ENCODE measurements around the gene YTHDF2. TPM values are rescaled to one million over a fixed set of nuclear protein-coding genes. Genes with fewer than 3 reads are reported as not detected.

Gene YTHDF2
- total RNA-seq, 1 donor from 2014 or later = 80.0 TPM

DNA sequence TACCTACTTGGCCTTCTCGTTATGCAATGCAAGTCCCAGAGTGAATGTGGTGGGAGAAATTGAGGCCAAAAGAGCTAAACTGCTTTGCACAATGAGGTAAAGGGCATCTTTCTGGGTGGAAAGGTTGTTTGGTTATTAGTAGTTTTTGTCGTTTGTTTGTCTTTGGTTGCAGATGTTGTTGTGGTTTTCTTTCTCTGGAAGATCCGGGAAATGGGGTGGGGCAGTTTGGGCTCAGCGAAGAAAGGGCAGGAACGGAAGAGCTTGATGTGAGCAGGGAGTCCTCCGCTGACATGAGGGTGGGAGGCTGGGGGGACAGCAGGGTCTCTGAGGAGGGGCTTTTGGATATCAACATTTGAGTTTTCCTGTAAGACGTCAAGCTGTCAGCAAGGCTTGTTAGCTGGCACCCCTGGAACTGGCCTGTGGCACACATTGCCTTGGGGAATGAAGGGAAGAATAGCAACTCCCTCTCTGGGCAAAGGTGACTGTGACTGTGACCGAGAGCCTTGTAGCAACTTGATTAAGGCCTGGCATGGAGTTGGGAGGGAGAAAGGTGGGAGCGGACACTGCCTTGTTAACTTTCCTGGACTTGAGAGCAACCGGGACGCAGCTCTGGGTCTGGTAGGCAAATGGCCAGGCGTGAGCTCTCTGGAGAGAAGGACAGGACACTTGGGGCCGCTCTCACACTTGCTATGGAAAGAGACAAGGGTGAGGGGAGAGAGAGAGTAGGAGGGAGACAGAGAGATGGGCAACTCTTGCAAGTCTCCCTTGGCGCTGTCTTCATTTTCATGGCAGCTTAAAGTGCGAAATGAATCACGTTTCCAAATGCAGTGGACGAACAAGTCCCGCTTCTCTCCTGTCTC lies 59.8 kb downstream of the YTHDF2 start:
- DNase-seq (ENCODE audit: extremely low read depth, low read depth, low spot score) = no peak

DNA sequence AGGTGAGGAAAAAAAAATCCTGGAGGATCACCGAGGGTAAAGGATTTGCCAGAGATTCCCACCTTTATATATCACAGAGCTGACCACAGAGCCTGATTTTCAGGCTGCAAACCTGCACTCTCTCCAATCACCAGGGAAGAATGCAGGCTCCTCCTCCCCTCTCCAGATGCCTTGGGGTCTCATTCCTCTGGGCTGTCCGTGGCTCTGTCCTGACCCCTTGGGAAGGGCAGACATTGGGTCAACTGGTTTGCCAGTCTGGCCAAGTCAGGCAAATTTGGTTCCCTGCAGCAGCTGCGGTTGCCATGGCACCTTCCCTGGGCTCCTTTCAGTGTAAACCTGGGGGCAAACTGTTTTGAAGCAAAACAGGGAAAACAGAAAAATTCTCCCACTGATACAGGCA lies 63.6 kb downstream of the YTHDF2 start:
- no peak for DNase-seq (ENCODE audit: extremely low read depth, low read depth, low spot score)

DNA sequence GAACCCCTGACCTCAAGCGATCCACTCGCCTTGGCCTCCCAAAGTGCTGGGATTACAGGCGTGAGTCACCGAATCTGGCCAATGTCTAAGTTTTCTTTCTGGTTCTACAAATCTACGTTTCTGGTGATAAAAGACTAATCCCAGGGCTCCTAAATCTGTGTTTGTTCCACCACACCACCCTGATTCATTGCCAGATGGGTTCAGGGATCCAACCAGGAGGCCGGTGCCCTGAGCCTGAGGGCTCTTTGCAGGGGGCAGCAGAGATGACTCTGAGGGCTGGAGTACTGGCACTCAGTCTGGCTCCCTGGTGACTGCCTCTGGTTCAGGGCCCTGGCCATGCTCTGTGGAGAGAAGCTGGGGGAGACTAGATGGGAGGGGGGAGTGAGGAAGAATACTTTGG lies 64.7 kb downstream of the YTHDF2 start:
- DNase-seq (ENCODE audit: extremely low read depth, low read depth, low spot score) = no peak

DNA sequence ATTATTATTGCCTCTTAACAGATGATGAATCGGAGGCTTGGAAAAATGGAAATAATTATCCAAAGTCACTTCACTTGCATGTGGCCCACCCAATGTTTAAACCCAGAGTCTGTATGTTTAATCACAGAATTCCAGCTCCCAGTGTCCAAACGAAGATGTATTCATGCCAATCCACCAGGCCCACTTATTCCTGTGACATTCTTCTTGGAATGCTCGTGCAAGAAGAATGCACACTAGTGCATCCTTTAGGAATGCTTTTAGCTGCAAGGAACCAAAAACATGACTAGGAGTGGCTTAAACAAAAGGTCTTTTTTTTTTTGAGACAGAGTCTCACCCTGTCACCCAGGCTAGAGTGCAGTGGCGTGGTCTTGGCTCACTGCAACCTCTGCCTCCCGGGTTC lies 66.3 kb downstream of the YTHDF2 start:
- DNase-seq (ENCODE audit: extremely low read depth, low read depth, low spot score) = no peak

DNA sequence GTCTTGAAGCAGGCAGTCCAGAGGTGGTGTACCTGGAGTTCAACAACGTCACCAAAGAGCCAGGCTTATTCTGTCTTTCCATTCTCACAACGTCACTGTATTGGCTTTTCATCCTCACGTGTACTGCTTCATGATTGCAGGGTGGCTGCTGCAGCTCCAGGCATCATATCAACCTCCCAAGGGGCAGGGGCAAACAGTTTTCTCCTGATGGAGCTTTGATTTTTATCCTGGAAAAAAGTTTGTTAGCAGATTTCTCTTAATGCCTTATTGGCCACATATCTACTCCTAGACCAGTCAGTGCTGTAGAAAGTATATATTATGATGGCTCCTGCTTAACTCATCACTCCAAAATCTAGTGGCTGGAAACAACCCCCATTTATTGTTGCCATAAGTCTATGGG lies 66.9 kb downstream of the YTHDF2 start:
- DNase-seq (ENCODE audit: extremely low read depth, low read depth, low spot score) = no peak

DNA sequence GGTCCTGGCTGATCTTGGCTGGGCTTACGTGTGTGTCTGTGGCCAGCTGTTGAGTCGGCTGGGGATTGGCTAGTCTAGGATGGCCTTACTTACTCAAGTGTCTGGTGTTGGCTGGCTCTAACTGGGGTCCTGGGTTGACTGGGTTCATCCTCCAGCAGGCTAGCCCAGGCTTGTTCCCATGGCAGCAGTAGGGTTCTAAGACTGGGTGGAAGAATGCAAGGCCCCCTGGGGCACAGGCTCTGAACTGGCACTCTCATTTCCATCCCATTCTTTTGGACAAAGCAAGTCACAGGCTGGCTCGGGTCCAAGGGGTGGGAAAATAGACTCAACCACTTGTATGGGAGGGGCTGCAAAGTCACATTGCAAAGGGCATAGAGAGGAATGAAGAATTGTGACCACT lies 67.3 kb downstream of the YTHDF2 start:
- no peak for DNase-seq (ENCODE audit: extremely low read depth, low read depth, low spot score)

DNA sequence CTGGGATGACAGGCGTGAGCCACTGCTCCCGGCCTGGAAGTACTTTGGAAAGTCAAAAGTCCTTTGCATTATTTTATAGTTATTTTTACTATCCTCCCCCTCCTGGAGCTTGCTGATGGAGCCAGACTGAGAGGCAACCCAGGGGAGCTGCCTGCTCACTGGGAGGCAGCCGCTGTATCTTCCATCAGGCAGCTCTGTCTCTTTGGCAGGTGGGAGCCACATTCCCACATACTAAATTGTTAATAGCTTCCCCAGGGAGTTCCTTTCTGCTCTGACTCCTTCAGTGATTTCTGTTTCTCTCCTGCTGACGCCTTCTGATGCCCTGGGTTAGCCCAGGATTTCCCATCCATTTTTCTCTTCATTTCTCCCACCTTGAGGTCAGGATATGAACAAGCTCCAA lies 70.3 kb downstream of the YTHDF2 start:
- no peak for DNase-seq (ENCODE audit: extremely low read depth, low read depth, low spot score)

DNA sequence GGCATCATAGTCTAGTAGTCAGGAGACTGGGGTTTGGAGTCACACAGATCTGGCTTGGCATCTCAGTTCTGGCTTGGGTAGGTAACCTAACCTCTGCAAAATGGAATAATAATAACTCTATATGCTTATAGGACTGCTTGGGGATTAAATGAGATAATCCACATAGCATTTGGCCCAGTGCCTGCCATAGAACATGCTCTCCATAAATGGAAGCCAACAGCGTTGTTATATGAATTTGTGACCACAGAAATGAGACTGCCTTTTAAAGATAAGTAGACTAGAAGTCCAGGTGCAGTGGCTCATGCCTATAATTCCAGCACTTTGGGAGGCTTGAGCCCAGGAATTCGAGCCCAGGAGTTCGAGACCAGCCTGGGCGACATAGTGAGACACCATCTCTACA lies 71.2 kb downstream of the YTHDF2 start:
- no peak for DNase-seq (ENCODE audit: extremely low read depth, low read depth, low spot score)

DNA sequence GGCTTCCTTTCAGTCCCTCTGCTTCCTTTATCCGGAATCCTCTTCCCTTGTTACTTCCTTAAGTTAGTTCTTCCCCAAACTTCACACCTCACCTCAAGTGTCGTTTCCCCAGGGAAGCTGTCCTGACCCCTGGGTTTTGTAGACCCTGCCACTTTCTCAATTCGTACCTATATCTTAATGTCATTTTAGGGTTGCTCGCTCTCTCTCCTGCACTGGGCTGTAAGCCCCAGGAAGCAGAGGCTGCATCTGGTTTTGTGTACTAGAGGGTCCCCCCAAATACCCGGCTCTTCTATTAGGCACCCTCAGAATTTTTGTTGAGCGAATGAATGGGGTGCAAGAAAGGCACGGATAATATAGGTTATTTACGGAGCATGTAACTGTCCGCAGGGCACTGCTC lies 74.6 kb downstream of the YTHDF2 start:
- DNase-seq (ENCODE audit: extremely low read depth, low read depth, low spot score) = no peak

DNA sequence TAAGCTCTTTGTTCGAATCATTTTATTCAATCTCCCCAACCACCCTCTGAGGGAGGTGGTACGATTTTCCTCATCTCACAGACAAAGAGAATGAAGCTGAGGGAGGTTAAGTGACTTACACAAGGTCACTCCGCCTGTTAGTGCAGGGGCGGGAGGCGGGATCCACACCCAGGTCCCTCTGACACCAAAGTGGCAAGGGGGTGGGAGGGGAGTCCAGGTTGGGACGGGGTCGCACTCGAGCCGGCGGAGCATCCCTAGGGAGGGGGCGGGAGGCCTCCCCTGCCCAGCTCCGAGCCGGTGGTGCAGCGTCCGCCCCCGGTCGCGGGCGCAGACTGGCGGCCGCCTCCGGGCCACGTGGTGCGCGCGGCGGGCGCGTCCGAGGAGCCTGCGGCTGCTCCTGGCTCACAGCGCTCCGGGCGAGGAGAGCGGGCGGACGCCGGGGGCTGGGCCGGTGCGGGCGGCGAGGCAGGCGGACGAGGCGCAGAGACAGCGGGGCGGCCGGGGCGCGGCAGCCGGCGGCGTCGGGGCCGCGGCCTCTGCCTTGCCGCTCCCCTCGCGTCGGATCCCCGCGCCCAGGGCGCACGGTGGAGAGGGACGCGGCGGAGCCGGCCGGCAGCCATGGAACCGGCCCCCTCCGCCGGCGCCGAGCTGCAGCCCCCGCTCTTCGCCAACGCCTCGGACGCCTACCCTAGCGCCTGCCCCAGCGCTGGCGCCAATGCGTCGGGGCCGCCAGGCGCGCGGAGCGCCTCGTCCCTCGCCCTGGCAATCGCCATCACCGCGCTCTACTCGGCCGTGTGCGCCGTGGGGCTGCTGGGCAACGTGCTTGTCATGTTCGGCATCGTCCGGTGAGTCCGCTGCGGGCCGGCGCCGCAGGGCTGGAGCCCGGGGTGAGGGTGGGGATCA lies 75.3 kb downstream of the YTHDF2 start, which contains the start of gene OPRD1:
Gene OPRD1, plus strand, starts transcription at position 405 of the 903 bp plus-strand sequence. Its CDS starts 214 bp downstream, at position 619.
- DNase-seq (ENCODE audit: extremely low read depth, low read depth, low spot score) = no peak

DNA sequence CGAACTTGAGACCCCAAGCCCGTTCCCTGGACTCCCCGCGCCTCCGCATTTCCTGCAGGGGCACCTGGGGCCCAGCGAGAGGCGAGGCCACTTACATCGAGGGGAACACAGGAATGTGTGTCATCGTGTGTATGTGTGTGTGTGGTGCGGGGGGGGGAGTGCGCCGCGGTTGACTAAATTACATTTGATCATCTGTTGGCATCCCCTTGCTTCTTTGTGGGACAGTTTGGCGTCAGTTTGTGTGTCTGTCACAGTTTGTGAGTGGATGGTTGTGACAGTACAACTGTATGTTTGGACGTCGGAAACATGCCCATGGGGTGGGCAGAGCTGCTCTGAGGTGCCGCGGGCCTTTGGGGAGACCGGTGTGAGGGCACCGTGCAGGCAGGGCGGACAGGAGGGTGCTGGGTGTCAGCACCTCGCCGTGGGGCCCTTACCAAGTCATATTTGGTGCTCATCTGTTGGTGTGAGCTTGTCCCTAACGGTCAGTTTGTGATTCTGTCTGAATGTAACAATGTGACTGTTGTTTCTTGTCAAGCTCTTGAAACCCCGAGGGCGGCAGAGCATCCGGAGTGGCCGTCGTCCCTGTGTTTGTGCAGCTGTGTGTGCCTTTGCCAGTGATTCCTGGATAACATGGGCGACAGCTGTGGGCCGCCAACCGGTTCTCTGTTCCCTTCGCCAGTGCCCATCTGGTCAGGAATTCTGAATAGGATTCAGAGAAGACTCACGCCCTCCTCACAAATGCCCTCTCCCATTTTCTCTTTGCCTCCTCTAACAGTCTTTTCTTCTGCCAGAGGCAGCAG lies 76.1 kb downstream of the YTHDF2 start:
- DNase-seq (ENCODE audit: extremely low read depth, low read depth, low spot score) = no peak

DNA sequence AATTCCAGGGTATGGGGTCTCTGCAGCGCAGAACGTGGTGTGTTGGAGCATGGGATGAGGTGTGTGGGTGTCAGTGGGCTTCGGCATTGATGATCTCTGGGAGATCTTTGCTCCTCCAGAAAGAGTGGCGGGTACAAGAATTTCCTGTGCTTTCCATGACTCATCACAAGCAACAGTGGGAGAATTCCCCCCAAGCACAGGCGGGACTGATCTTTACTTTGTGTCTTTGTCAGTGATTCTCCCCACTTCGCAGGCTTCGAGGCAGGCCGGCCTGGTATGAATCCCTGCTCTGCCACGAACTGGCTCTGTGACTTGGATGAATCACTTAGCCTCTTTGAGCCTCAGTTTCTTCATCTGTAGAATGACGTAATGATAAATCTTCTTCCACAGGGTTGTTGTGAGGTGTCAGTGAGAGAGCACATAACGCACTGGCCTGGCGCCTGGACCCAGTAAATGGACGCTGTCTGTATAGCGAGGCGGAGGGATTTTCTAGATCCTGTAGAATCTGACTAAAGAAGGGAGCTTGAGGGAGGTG lies 77.3 kb downstream of the YTHDF2 start:
- DNase-seq (ENCODE audit: extremely low read depth, low read depth, low spot score) = no peak

DNA sequence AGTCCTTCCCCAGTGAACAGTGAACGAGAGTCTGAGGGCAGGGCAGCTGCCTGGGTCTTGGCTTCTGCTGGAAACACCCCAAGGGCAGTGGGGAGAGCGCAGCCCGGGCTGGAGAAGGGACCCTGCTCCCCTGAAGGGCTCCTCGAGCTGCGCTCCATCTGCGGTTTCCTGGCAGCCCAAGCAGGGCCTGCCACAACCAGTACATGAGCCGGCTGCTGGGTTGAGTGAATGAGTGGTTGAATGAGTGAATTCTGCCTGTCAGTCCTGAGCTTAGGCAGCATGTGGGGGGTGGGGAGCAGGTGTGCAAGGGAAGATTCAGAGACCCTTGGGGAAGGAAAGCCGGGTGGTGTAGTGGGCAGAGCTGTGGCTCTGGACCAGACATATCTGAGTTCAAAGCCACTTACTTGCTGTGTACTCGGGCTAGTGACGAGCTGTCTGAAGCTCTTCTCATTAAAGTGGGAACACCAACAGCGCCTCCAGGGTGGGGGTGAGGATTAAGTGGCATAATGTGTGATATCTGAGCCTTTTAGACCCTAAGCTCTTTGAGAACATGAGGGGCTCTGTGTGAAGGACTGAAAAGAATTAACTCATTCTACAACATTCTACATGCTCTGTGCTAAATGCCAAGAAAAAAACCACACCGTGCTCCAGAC lies 78.9 kb downstream of the YTHDF2 start:
- DNase-seq (ENCODE audit: extremely low read depth, low read depth, low spot score) = no peak

DNA sequence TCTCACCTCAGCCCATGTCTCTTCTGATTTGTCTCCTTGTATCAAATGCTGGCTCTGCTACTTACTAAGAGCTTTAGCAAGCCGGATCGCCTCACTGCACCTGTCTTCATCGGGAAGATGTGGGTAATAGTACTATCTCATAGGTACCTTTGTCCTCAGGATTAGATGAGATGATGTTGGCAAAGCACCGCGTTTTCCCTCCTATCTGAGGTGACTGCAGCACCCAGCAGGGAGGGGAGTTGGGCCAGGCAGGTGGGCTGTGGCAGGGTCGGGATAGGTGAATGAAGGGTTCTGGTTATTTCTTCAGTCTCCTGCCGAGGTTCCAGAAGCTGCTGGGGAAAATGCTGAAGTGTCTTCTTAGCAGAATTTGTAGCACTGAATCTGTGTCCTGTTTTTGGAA lies 80.4 kb downstream of the YTHDF2 start:
- no peak for DNase-seq (ENCODE audit: extremely low read depth, low read depth, low spot score)

DNA sequence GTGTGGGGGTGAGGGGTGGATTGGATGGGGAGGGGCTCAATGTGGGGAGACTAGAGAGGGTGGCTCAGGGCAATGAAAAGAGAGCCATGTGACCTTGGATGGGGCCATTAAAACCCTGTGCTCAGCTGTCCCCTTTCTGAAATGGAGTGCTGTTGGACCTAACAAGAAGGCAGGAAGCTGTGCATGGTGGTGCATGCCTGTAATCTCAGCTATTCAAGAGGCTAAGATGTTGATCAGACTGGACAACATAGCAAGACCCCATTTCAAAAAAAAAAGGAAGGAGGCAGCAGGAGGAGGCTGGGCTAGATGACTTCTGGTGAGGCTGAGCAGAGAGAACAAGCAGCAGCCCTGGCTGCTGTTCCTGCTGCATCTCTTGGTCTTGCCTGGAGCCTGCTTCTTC lies 82.3 kb downstream of the YTHDF2 start:
- DNase-seq (ENCODE audit: extremely low read depth, low read depth, low spot score) = no peak

Other genes starting within 250 kb of the YTHDF2 start
- 33.3 and 34.7 TPM in 2 replicates for gene RCC1, start 230.9 kb upstream of the YTHDF2 start, total RNA-seq
- gene TRNAU1AP, start 183.9 kb upstream of the YTHDF2 start, total RNA-seq = 16.7 and 23.6 TPM in 2 replicates
- 0.64 and 1.5 TPM in 2 replicates for gene RAB42, start 144.7 kb upstream of the YTHDF2 start, total RNA-seq
- gene TAF12, start 93.9 kb upstream of the YTHDF2 start, total RNA-seq = 13.8 and 15.8 TPM in 2 replicates
- gene RNU11, start 88.3 kb upstream of the YTHDF2 start, total RNA-seq = not detected in 2 replicates
- gene GMEB1, start 68.2 kb upstream of the YTHDF2 start, total RNA-seq = 9.7 and 12.0 TPM in 2 replicates
- under 0.01 TPM in 1 of 2 replicates, not detected in the other for gene OPRD1, start 75.2 kb downstream of the YTHDF2 start, total RNA-seq
- gene EPB41, start 177.6 kb downstream of the YTHDF2 start, total RNA-seq = 26.2 and 32.4 TPM in 2 replicates